ENCODE results near the gene ADH1C.
"Not testable (repeated sequence)": the region's sequence is repeated elsewhere in the genome, so short reads cannot be mapped to it uniquely, and the experiment has no call there.

- not testable (repeated sequence) for TF ChIP-seq CTCF, POLR2AphosphoS5 (IDR thresholded peaks at IDR 0.05)
Observed at GRCh38 chr4:99367817-99368216, 15.3 kb upstream of the ADH1C start.
